MM.1S (cell line): ENCODE measurements around the gene CLK4.

Experiments used
- DNase-seq: peaks from one replicate; pipeline ENCODE4 v3.0.0-alpha.2; 2015
- H2AFZ ChIP-seq: fragments of 300-600 bp; sonication (generic); 2 replicates; pipeline ENCODE4 v1.6.0; 2016; ENCODE audit warnings: antibody characterized with exemption, low read length
- H3F3A ChIP-seq: fragments of 300-600 bp; sonication (generic); 2 replicates; pipeline ENCODE4 v1.6.1; 2016; ENCODE audit warnings: mild to moderate bottlenecking, antibody characterized with exemption, low read length, moderate library complexity, mixed read lengths; ENCODE audit not compliant: insufficient read depth
- H3K27ac ChIP-seq: fragments of 300-600 bp; sonication (generic); 2 replicates; pipeline ENCODE4 v1.5.1; 2016; ENCODE audit warnings: mild to moderate bottlenecking, low read length
- H3K27me3 ChIP-seq: fragments of 300-600 bp; sonication (generic); replicated peaks from 2 replicates; pipeline ENCODE4 v1.6.0; 2016; ENCODE audit warnings: low read length; ENCODE audit not compliant: insufficient read depth
- H3K36me3 ChIP-seq: fragments of 300-600 bp; sonication (generic); replicated peaks from 2 replicates; pipeline ENCODE4 v1.6.1; 2016; ENCODE audit warnings: mild to moderate bottlenecking, low read length, mixed read lengths; ENCODE audit not compliant: insufficient read depth
- H3K4me1 ChIP-seq: fragments of 300-600 bp; sonication (generic); 2 replicates; pipeline ENCODE4 v1.6.1; 2016; ENCODE audit warnings: low read length, mixed read lengths
- H3K4me2 ChIP-seq: fragments of 300-600 bp; sonication (generic); 2 replicates; pipeline ENCODE4 v1.6.0; 2016; ENCODE audit warnings: low read depth, low read length
- H3K4me3 ChIP-seq: fragments of 300-600 bp; sonication (generic); 2 replicates; pipeline ENCODE4 v1.5.1; 2016; ENCODE audit warnings: low read length, mixed read lengths
- H3K79me2 ChIP-seq: fragments of 300-600 bp; sonication (generic); 2 replicates; pipeline ENCODE4 v1.6.1; 2016; ENCODE audit warnings: mixed run types, low read length, mixed read lengths
- H3K9ac ChIP-seq: fragments of 300-600 bp; sonication (generic); 2 replicates; pipeline ENCODE4 v1.6.1; 2016; ENCODE audit warnings: low read length, mixed read lengths
- H3K9me2 ChIP-seq: fragments of 300-600 bp; sonication (generic); replicated peaks from 2 replicates; pipeline ENCODE4 v1.6.1; 2016; ENCODE audit warnings: mild to moderate bottlenecking, low read length, mixed read lengths; ENCODE audit not compliant: insufficient read depth
- H3K9me3 ChIP-seq: fragments of 300-600 bp; sonication (generic); replicated peaks from 2 replicates; pipeline ENCODE4 v1.6.1; 2016; ENCODE audit warnings: mild to moderate bottlenecking, low read length, mixed read lengths; ENCODE audit not compliant: insufficient read depth
- H4K20me1 ChIP-seq: fragments of 300-600 bp; sonication (generic); 2 replicates; pipeline ENCODE4 v1.6.1; 2016; ENCODE audit warnings: mild to moderate bottlenecking, low read length, moderate library complexity, mixed read lengths; ENCODE audit not compliant: insufficient read depth
- EZH2 ChIP-seq: fragments of 300-600 bp; sonication (generic); optimal IDR thresholded peaks from 2 replicates; pipeline ENCODE3; 2017; ENCODE audit warnings: low read depth, mild to moderate bottlenecking, antibody characterized with exemption, low read length, mixed read lengths
- EZH2phosphoT487 ChIP-seq: fragments of 300-600 bp; sonication (generic); IDR thresholded peaks from 2 replicates; pipeline ENCODE4 v1.6.1; 2018; ENCODE audit warnings: antibody characterized with exemption, low read length
- TF ChIP-seq, protein P1 (sequence below): fragments of 300-600 bp; sonication (generic); IDR thresholded peaks from 2 replicates; pipeline ENCODE4 v1.5.1; 2016; ENCODE audit warnings: antibody characterized with exemption, low read length, mixed read lengths

CLK4 gene

GRCh38 chr5:178642351-178642909, 15.6 kb upstream of the CLK4 start:
- H3F3A ChIP-seq: no peaks in the 10 kb centered on the region
- no peak overlapping the region for H3K9ac ChIP-seq
- H2AFZ ChIP-seq: no peak overlapping the region
- peaks cover 13% of the 10 kb centered on the region for H3K27me3 ChIP-seq
- H3K36me3 ChIP-seq: no peaks in the 10 kb centered on the region
- H3K4me1 ChIP-seq: no peaks in the 10 kb centered on the region
- no peak for DNase-seq
- H3K9me3 ChIP-seq: no peaks in the 10 kb centered on the region
- H3K4me3 ChIP-seq: no peak overlapping the region
- H3K79me2 ChIP-seq: no peaks in the 10 kb centered on the region
- H3K4me2 ChIP-seq: no peak overlapping the region
- no peaks in the 10 kb centered on the region for H4K20me1 ChIP-seq
- H3K9me2 ChIP-seq: no peaks in the 10 kb centered on the region
- no peak overlapping the region for H3K27ac ChIP-seq
- TF ChIP-seq, protein P1, sequence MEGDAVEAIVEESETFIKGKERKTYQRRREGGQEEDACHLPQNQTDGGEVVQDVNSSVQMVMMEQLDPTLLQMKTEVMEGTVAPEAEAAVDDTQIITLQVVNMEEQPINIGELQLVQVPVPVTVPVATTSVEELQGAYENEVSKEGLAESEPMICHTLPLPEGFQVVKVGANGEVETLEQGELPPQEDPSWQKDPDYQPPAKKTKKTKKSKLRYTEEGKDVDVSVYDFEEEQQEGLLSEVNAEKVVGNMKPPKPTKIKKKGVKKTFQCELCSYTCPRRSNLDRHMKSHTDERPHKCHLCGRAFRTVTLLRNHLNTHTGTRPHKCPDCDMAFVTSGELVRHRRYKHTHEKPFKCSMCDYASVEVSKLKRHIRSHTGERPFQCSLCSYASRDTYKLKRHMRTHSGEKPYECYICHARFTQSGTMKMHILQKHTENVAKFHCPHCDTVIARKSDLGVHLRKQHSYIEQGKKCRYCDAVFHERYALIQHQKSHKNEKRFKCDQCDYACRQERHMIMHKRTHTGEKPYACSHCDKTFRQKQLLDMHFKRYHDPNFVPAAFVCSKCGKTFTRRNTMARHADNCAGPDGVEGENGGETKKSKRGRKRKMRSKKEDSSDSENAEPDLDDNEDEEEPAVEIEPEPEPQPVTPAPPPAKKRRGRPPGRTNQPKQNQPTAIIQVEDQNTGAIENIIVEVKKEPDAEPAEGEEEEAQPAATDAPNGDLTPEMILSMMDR: no peak
- no peak for TF ChIP-seq EZH2
- no peak for TF ChIP-seq EZH2phosphoT487

GRCh38 chr5:178641711-178642110, 14.9 kb upstream of the CLK4 start:
- Histone ChIP-seq H2AFZ (no peak overlapping the region), H3K79me2 (no peaks in the 10 kb centered on the region), H3K4me2 (no peak overlapping the region), H4K20me1 (no peaks in the 10 kb centered on the region), H3K27me3 (peaks cover 13% of the 10 kb centered on the region), H3K9ac (no peak overlapping the region), H3K4me3 (no peak overlapping the region), H3K4me1 (no peaks in the 10 kb centered on the region), H3F3A (no peaks in the 10 kb centered on the region), H3K9me2 (no peaks in the 10 kb centered on the region), H3K27ac (no peak overlapping the region), H3K9me3 (no peaks in the 10 kb centered on the region), H3K36me3 (no peaks in the 10 kb centered on the region)
- no peak for TF ChIP-seq EZH2
- TF ChIP-seq, protein P1: no peak
- no peak for TF ChIP-seq EZH2phosphoT487
- no peak for DNase-seq

GRCh38 chr5:178640331-178641045, 13.6 kb upstream of the CLK4 start:
- Histone ChIP-seq H2AFZ (no peak overlapping the region), H3K27me3 (peaks cover 13% of the 10 kb centered on the region), H3K9me2 (no peaks in the 10 kb centered on the region), H3K4me1 (no peaks in the 10 kb centered on the region), H3K9me3 (no peaks in the 10 kb centered on the region), H3K4me2 (no peak overlapping the region), H3K36me3 (no peaks in the 10 kb centered on the region), H3K27ac (no peak overlapping the region), H4K20me1 (no peaks in the 10 kb centered on the region), H3K4me3 (no peak overlapping the region), H3F3A (no peaks in the 10 kb centered on the region), H3K79me2 (no peaks in the 10 kb centered on the region), H3K9ac (no peak overlapping the region)
- TF ChIP-seq EZH2 (no peak), EZH2phosphoT487 (no peak)
- TF ChIP-seq, protein P1: no peak
- DNase-seq: no peak
